ENCODE measurements around the gene CHCHD4.
"Not testable (repeated sequence)": the region's sequence is repeated elsewhere in the genome, so short reads cannot be mapped to it uniquely, and the experiment has no call there.

CHCHD4 gene

DNA sequence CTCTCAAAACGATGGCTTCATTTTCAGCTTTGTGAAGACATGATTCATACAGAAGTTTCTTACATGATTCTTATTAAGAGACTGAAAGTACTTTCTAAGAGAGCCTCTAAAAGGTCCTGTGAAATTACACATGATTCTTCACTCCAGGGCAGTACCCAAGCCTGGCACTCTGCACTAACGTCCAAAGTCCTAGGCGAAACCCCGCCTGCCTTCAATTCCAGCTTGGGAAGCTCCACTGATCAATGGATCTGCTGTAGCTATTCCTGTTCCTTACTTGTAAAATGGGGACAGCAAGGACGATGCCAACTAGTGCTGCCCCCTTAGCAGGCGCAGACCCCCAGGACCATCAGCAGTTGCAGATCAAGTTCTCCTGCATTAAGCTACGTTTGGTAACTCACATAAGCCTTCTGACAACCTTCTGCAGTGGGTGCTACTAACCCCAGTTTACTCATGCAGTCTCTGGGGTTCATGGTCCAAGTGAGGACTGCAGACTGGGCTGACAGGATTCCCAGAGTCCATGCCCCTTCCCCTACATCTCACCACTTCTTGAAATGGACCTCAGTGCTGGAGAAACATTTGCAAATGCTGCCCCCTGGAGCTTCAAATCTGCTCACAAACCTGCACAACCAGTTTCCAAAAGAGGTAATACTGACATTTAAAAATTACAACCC lies 10.6 kb downstream of the CHCHD4 start:
- Histone ChIP-seq H3K4me3 (ENCODE audit: low read depth in 1 of 5, low read length in 5 of 5) (no peak overlapping the region), H3K36me3 (ENCODE audit: control insufficient read depth in 5 of 5, insufficient read depth in 5 of 5, low read length in 5 of 5) (peaks cover 26 to 59% (median 46%) of the 10 kb centered on the region in 5 donors), H3K9me3 (ENCODE audit: control insufficient read depth in 5 of 5, low read length in 5 of 5) (no peaks in the 10 kb centered on the region), H3K27ac (ENCODE audit: low read depth, low read length) (no peak overlapping the region), H3K9ac (ENCODE audit: low read length in 5 of 5) (no peak overlapping the region), H3K27me3 (ENCODE audit: control insufficient read depth in 5 of 5, insufficient read depth in 4 of 5, low read length in 5 of 5) (no peaks in the 10 kb centered on the region), H3K4me1 (ENCODE audit: control insufficient read depth in 5 of 5, insufficient read depth in 5 of 5, low read length in 5 of 5) (peaks cover 0 to 9% (median 7%) of the 10 kb centered on the region in 5 donors)

DNA sequence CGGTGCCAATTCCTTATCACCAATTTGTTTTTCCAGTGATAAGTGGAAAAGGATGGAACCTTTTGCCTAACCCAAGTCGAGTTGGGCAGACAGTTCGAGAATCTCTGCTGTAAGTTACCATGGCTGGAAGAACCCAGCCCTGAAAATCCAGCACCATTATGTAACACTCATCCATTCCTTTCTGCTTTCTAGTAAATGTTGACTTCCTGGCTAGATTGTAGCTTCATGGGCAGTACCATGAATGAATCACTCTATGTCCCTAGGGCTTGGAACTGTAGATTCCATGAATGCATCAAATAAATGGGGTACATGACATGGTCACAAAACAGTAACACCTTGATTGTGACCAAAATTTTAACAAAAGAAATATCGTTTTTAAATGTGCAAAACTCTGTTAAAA lies 14.0 kb downstream of the CHCHD4 start:
- H3K4me3 ChIP-seq (ENCODE audit: low read depth in 1 of 5, low read length in 5 of 5), result no peak overlapping the region
- peaks cover 22 to 47% (median 40%) of the 10 kb centered on the region in 5 donors for H3K36me3 ChIP-seq (ENCODE audit: control insufficient read depth in 5 of 5, insufficient read depth in 5 of 5, low read length in 5 of 5)

DNA sequence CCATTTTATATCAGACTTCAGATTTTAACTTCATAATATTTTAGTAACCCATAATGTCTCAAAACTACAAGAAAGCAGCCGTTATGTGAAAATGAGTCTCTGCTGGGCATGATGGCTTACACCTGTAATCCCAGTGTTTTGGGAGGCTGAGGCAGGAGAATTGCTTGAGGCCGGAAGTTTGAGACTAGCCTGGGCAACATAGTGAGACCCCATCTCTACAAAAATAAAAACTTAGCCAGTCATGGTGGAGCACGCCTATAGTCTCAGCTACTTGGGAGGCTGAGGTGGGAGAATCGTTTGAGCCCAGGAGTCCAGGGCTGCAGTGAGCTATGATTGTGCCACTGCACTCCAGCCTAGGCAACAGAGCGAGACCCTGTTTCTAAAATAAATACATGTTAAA lies 14.8 kb downstream of the CHCHD4 start:
- H3K9me3 ChIP-seq (ENCODE audit: control insufficient read depth in 5 of 5, low read length in 5 of 5); H3K4me1 ChIP-seq (ENCODE audit: control insufficient read depth in 5 of 5, insufficient read depth in 5 of 5, low read length in 5 of 5); H3K27ac ChIP-seq (ENCODE audit: low read depth, low read length); H3K4me3 ChIP-seq (ENCODE audit: low read depth in 1 of 5, low read length in 5 of 5); H3K27me3 ChIP-seq (ENCODE audit: control insufficient read depth in 5 of 5, insufficient read depth in 4 of 5, low read length in 5 of 5); H3K9ac ChIP-seq (ENCODE audit: low read length in 5 of 5): not testable (repeated sequence)
- H3K36me3 ChIP-seq (ENCODE audit: control insufficient read depth in 5 of 5, insufficient read depth in 5 of 5, low read length in 5 of 5), result peaks cover 14 to 38% (median 31%) of the 10 kb centered on the region in 5 donors

More for the DNA sequence above, 14.0 kb downstream of the CHCHD4 start:
- no peaks in the 10 kb centered on the region for H3K4me1 ChIP-seq (ENCODE audit: control insufficient read depth in 5 of 5, insufficient read depth in 5 of 5, low read length in 5 of 5)
- H3K27me3 ChIP-seq (ENCODE audit: control insufficient read depth in 5 of 5, insufficient read depth in 4 of 5, low read length in 5 of 5), result no peaks in the 10 kb centered on the region
- H3K9ac ChIP-seq (ENCODE audit: low read length in 5 of 5), result no peak overlapping the region
- no peak overlapping the region for H3K27ac ChIP-seq (ENCODE audit: low read depth, low read length)
- H3K9me3 ChIP-seq (ENCODE audit: control insufficient read depth in 5 of 5, low read length in 5 of 5), result no peaks in the 10 kb centered on the region

DNA sequence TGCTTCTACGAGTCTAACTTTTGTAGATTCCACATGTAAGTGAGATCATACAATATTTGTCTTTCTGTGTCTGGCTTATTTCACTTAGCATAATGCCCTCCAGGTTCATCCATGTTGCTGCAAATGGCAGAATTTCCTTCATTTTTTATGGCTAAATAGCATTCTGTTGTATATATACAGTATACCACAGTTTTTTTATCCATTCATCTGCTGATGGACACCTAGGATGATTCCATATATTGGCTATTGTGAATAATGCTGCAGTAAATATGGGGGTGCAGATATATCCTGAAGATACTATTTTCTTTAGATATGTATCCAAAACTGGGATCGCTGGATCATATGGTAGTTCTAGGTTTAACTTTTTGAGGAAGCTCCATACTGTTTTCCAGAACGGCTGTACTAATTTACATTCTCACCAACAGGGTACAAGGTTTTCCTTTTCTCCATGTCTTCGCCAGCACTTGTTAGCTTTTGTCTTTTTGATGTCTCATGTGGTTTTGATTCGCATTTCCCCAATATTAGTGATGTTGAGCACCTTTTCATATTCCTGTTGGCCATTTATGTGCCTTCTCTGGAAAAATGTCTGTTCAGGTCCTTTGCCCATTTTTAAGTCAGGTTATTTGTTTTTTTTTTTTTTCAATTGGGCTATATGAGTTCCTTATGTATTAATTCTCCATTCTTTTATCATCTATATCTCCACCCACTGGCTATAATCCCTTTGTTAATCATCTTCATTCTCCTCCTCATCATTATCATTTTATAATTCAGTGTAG lies 26.9 kb downstream of the CHCHD4 start:
- Histone ChIP-seq H3K36me3 (ENCODE audit: control insufficient read depth in 5 of 5, insufficient read depth in 5 of 5, low read length in 5 of 5) (no peaks in the 10 kb centered on the region), H3K9me3 (ENCODE audit: control insufficient read depth in 5 of 5, low read length in 5 of 5) (peaks cover 0 to 8% (median 6%) of the 10 kb centered on the region in 5 donors), H3K9ac (ENCODE audit: low read length in 5 of 5) (no peak overlapping the region), H3K4me1 (ENCODE audit: control insufficient read depth in 5 of 5, insufficient read depth in 5 of 5, low read length in 5 of 5) (no peaks in the 10 kb centered on the region), H3K4me3 (ENCODE audit: low read depth in 1 of 5, low read length in 5 of 5) (no peak overlapping the region), H3K27ac (ENCODE audit: low read depth, low read length) (no peak overlapping the region), H3K27me3 (ENCODE audit: control insufficient read depth in 5 of 5, insufficient read depth in 4 of 5, low read length in 5 of 5) (no peaks in the 10 kb centered on the region)

DNA sequence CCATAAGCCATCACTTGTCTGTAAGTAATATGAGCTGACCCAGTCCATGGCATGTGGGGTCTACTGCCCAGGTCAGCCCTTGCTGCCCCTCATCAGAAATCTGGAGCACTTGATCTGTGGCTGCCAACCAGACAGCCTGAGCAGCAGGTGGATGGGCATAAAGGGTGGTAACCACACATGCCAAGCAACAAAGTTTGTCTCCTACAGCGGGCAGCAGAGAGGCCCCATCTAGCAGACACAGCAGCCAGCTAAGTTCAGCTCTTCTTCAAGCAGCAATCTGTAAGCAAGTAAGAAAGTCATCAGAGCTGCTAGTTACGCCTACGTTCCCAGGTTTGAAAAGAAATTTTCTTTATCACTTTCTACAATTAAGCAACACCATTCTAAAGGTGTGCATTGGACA lies 27.9 kb downstream of the CHCHD4 start:
- Histone ChIP-seq H3K27ac (ENCODE audit: low read depth, low read length) (no peak overlapping the region), H3K9me3 (ENCODE audit: control insufficient read depth in 5 of 5, low read length in 5 of 5) (peaks cover 0 to 8% (median 6%) of the 10 kb centered on the region in 5 donors), H3K36me3 (ENCODE audit: control insufficient read depth in 5 of 5, insufficient read depth in 5 of 5, low read length in 5 of 5) (no peaks in the 10 kb centered on the region), H3K27me3 (ENCODE audit: control insufficient read depth in 5 of 5, insufficient read depth in 4 of 5, low read length in 5 of 5) (no peaks in the 10 kb centered on the region), H3K9ac (ENCODE audit: low read length in 5 of 5) (no peak overlapping the region), H3K4me1 (ENCODE audit: control insufficient read depth in 5 of 5, insufficient read depth in 5 of 5, low read length in 5 of 5) (no peaks in the 10 kb centered on the region), H3K4me3 (ENCODE audit: low read depth in 1 of 5, low read length in 5 of 5) (no peak overlapping the region)

DNA sequence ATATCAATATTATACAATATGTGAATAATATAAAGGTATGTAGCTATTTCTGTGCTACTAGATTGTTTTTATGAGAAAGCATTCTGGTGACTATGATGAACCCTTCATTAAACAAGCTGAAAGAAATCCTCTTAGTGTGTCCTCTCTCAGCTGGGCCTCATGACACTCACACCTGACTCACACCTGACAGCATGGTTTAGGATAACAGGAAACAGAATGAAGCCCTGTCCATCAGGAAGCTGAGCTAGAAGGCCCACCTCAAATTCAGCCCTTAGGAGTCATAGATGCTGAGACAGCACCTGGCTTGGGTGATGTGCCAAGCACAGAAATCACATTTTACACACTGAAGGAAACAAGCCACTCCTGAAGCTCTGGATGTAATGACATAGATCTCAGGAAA lies 30.8 kb downstream of the CHCHD4 start:
- no peaks in the 10 kb centered on the region for H3K27me3 ChIP-seq (ENCODE audit: control insufficient read depth in 5 of 5, insufficient read depth in 4 of 5, low read length in 5 of 5)
- no peaks in the 10 kb centered on the region for H3K4me1 ChIP-seq (ENCODE audit: control insufficient read depth in 5 of 5, insufficient read depth in 5 of 5, low read length in 5 of 5)
- H3K9me3 ChIP-seq (ENCODE audit: control insufficient read depth in 5 of 5, low read length in 5 of 5), result peaks cover 0 to 14% (median 6%) of the 10 kb centered on the region in 5 donors
- no peaks in the 10 kb centered on the region for H3K36me3 ChIP-seq (ENCODE audit: control insufficient read depth in 5 of 5, insufficient read depth in 5 of 5, low read length in 5 of 5)
- no peak overlapping the region for H3K27ac ChIP-seq (ENCODE audit: low read depth, low read length)
- H3K4me3 ChIP-seq (ENCODE audit: low read depth in 1 of 5, low read length in 5 of 5), result no peak overlapping the region
- no peak overlapping the region for H3K9ac ChIP-seq (ENCODE audit: low read length in 5 of 5)

DNA sequence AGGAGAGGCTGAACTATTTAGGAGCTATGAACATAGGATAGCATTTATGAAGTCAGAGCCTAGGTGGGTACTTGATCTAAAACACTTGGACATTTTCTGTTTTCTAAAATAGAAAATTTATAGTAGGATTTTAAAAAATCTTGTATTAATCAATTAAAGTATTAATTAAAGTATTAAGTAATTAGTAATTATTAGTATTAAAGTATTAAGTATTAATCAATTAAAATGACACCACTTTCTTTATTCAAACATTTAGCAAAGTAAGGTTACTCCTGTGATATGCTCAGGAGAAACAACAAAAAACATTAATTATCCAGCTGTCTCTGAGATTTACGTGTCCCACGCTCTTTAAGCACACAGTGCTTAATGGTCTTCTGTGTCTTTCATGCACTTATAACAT lies 32.2 kb downstream of the CHCHD4 start:
- H3K9ac ChIP-seq (ENCODE audit: low read length in 5 of 5), result no peak overlapping the region
- H3K27ac ChIP-seq (ENCODE audit: low read depth, low read length), result no peak overlapping the region
- no peaks in the 10 kb centered on the region for H3K36me3 ChIP-seq (ENCODE audit: control insufficient read depth in 5 of 5, insufficient read depth in 5 of 5, low read length in 5 of 5)
- peaks cover 0 to 15% (median 5%) of the 10 kb centered on the region in 5 donors for H3K9me3 ChIP-seq (ENCODE audit: control insufficient read depth in 5 of 5, low read length in 5 of 5)
- no peak overlapping the region for H3K4me3 ChIP-seq (ENCODE audit: low read depth in 1 of 5, low read length in 5 of 5)
- H3K4me1 ChIP-seq (ENCODE audit: control insufficient read depth in 5 of 5, insufficient read depth in 5 of 5, low read length in 5 of 5), result no peaks in the 10 kb centered on the region
- no peaks in the 10 kb centered on the region for H3K27me3 ChIP-seq (ENCODE audit: control insufficient read depth in 5 of 5, insufficient read depth in 4 of 5, low read length in 5 of 5)

DNA sequence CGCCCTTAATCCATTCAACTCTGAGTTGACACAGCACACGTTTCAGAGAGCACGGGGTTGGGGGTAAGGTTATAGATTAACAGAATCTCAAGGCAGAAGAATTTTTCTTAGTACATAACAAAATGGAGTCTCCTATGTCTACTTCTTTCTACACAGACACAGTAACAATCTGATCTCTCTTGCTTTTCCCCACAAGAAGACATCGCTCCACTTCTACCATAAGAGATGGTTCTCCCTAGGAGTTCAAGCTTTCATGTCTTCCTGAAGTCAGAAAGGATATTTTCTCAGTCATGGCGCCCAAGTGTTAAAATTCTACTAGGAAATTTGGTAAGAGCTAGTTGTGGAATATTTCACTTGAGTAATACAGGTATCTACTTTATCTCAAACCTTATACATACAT lies 32.7 kb downstream of the CHCHD4 start:
- H3K27me3 ChIP-seq (ENCODE audit: control insufficient read depth in 5 of 5, insufficient read depth in 4 of 5, low read length in 5 of 5); H3K36me3 ChIP-seq (ENCODE audit: control insufficient read depth in 5 of 5, insufficient read depth in 5 of 5, low read length in 5 of 5); H3K4me1 ChIP-seq (ENCODE audit: control insufficient read depth in 5 of 5, insufficient read depth in 5 of 5, low read length in 5 of 5); H3K27ac ChIP-seq (ENCODE audit: low read depth, low read length); H3K9ac ChIP-seq (ENCODE audit: low read length in 5 of 5); H3K4me3 ChIP-seq (ENCODE audit: low read depth in 1 of 5, low read length in 5 of 5): not testable (repeated sequence)
- H3K9me3 ChIP-seq (ENCODE audit: control insufficient read depth in 5 of 5, low read length in 5 of 5), result peaks cover 0 to 14% (median 5%) of the 10 kb centered on the region in 5 donors

DNA sequence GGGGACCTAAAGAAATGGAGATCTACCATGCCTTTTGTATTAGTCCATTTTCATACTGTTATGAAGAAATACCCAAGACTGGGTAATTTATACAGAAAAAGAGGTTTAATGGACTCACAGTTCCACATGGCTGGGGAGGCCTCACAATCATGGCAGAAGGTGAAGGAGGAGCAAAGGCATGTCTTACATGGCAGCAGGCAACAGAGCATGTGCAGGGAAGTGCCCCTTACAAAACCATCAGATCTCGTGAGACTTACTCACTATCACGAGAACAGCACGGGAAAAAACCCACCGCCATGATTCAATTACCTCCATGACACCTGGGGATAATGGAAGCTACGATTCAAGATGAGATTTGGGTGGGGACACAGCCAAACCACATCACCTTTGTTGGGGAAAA lies 37.2 kb downstream of the CHCHD4 start:
- not testable (repeated sequence) for H3K27ac ChIP-seq (ENCODE audit: low read depth, low read length); H3K4me3 ChIP-seq (ENCODE audit: low read depth in 1 of 5, low read length in 5 of 5); H3K9ac ChIP-seq (ENCODE audit: low read length in 5 of 5); H3K4me1 ChIP-seq (ENCODE audit: control insufficient read depth in 5 of 5, insufficient read depth in 5 of 5, low read length in 5 of 5); H3K27me3 ChIP-seq (ENCODE audit: control insufficient read depth in 5 of 5, insufficient read depth in 4 of 5, low read length in 5 of 5); H3K36me3 ChIP-seq (ENCODE audit: control insufficient read depth in 5 of 5, insufficient read depth in 5 of 5, low read length in 5 of 5)
- H3K9me3 ChIP-seq (ENCODE audit: control insufficient read depth in 5 of 5, low read length in 5 of 5), result peaks cover 0 to 14% (median 5%) of the 10 kb centered on the region in 5 donors

DNA sequence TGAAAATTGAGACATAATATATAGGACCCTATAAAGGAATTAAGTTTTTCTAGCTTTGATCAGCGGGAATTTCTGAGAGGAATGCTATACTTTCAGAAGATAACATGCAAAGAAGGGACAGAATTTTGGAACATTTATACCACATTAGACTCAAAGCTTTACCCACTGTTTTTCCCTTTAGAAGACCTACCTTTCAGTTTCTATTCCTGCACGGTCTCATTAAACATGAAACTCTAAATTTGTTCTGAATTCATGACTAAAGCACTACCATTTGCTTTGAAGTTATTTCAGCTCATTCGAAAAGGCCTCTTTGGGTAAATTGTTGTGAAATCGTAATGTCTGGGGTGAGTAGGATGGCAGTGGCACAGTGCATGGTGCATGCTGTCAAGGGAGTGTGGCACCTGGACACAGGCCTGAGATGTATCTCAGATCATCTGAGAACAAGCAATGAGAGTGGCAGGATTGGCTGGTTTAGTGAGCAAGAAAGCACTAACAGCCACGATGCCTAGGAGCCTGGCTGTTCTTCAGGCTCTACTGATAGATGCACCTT lies 42.5 kb downstream of the CHCHD4 start:
- Histone ChIP-seq H3K9ac (ENCODE audit: low read length in 5 of 5) (no peak overlapping the region), H3K27me3 (ENCODE audit: control insufficient read depth in 5 of 5, insufficient read depth in 4 of 5, low read length in 5 of 5) (no peaks in the 10 kb centered on the region), H3K9me3 (ENCODE audit: control insufficient read depth in 5 of 5, low read length in 5 of 5) (no peaks in the 10 kb centered on the region), H3K4me1 (ENCODE audit: control insufficient read depth in 5 of 5, insufficient read depth in 5 of 5, low read length in 5 of 5) (peaks cover 0 to 19% (median 0%) of the 10 kb centered on the region in 5 donors), H3K27ac (ENCODE audit: low read depth, low read length) (no peak overlapping the region), H3K36me3 (ENCODE audit: control insufficient read depth in 5 of 5, insufficient read depth in 5 of 5, low read length in 5 of 5) (no peaks in the 10 kb centered on the region), H3K4me3 (ENCODE audit: low read depth in 1 of 5, low read length in 5 of 5) (no peak overlapping the region)
